GM12878 (cell line): ENCODE data around the gene TMUB2. TPM values are rescaled to one million over a fixed set of nuclear protein-coding genes. Genes with fewer than 3 reads are reported as not detected.

Experiments used
- ATF3 ChIP-seq: IDR thresholded peaks from 2 replicates; pipeline ENCODE4 v1.6.1; 2011; ENCODE audit warnings: low read depth, mild to moderate bottlenecking, low read length, moderate library complexity, borderline replicate concordance; ENCODE audit errors: extremely low read depth
- BACH1 ChIP-seq: fragments of 450-650 bp; IDR thresholded peaks from 2 replicates; pipeline ENCODE4 v1.6.1; 2017; ENCODE audit warnings: mild to moderate bottlenecking, borderline replicate concordance
- BRCA1 ChIP-seq: IDR thresholded peaks from 2 replicates; pipeline ENCODE4 v1.6.1; 2011; ENCODE audit warnings: low read depth, low read length, improper control_type of control experiment
- ESRRA ChIP-seq: IDR thresholded peaks from 2 replicates; pipeline ENCODE4 v1.6.1; 2012; ENCODE audit warnings: mild to moderate bottlenecking, low read length, improper control_type of control experiment
- EZH2 ChIP-seq: IDR thresholded peaks from 2 replicates; pipeline ENCODE4 v1.6.1; 2012; ENCODE audit warnings: low read depth, mild to moderate bottlenecking, control low read depth, inconsistent platforms, low read length, borderline replicate concordance; ENCODE audit not compliant: control insufficient read depth
- GABPA ChIP-seq: IDR thresholded peaks from 2 replicates; pipeline ENCODE4 v1.6.1; 2014; ENCODE audit warnings: antibody characterized with exemption, low read depth, mild to moderate bottlenecking, inconsistent platforms
- IRF4 ChIP-seq: IDR thresholded peaks from 2 replicates; pipeline ENCODE4 v1.6.1; 2011; ENCODE audit warnings: low read depth, low read length
- LARP7 ChIP-seq: fragments of 450-650 bp; IDR thresholded peaks from 2 replicates; pipeline ENCODE4 v1.6.1; 2017; ENCODE audit warnings: mild to moderate bottlenecking
- MTA2 ChIP-seq: fragments of 450-650 bp; IDR thresholded peaks from 2 replicates; pipeline ENCODE4 v1.6.1; 2016; ENCODE audit warnings: low read depth, mild to moderate bottlenecking, moderate library complexity
- MYB ChIP-seq: fragments of 150-350 bp; IDR thresholded peaks from 2 replicates; pipeline ENCODE4 v1.6.1; 2014; ENCODE audit warnings: mild to moderate bottlenecking, low read depth, low read length, borderline replicate concordance
- NFYA ChIP-seq: IDR thresholded peaks from 2 replicates; pipeline ENCODE4 v1.6.1; 2011; ENCODE audit warnings: low read depth, mild to moderate bottlenecking, low read length, improper control_type of control experiment, borderline replicate concordance
- NFYB ChIP-seq: IDR thresholded peaks from 2 replicates; pipeline ENCODE4 v1.6.1; 2011; ENCODE audit warnings: low read depth, mild to moderate bottlenecking, low read length, improper control_type of control experiment, moderate library complexity; ENCODE audit not compliant: insufficient read depth
- NRF1 ChIP-seq: conservative IDR thresholded peaks from 2 replicates; pipeline ENCODE4 v1.6.1; 2011; ENCODE audit warnings: mild to moderate bottlenecking, low read depth, low read length, improper control_type of control experiment
- POLR2A ChIP-seq: IDR thresholded peaks from 2 replicates; pipeline ENCODE4 v1.6.1; 2011; ENCODE audit warnings: low read depth, mild to moderate bottlenecking, low read length
- RAD51 ChIP-seq: fragments of 450-650 bp; IDR thresholded peaks from 2 replicates; pipeline ENCODE4 v1.6.1; 2016; ENCODE audit warnings: moderate library complexity, mild to moderate bottlenecking, inconsistent platforms
- SMAD5 ChIP-seq: IDR thresholded peaks from 2 replicates; pipeline ENCODE4 v1.6.1; 2016; ENCODE audit warnings: antibody characterized with exemption, low read depth
- SPI1 ChIP-seq: IDR thresholded peaks from 2 replicates; pipeline ENCODE4 v1.6.1; 2011; ENCODE audit warnings: low read depth, mild to moderate bottlenecking, low read length, moderate library complexity, borderline replicate concordance; ENCODE audit not compliant: insufficient read depth
- SREBF1 ChIP-seq: IDR thresholded peaks from 2 replicates; pipeline ENCODE4 v1.6.1; 2012; ENCODE audit warnings: mild to moderate bottlenecking, low read length
- SREBF2 ChIP-seq: IDR thresholded peaks from 2 replicates; pipeline ENCODE4 v1.6.1; 2012; ENCODE audit warnings: mild to moderate bottlenecking, low read length
- TCF12 ChIP-seq: IDR thresholded peaks from 2 replicates; pipeline ENCODE4 v1.6.1; 2011; ENCODE audit warnings: low read depth, mild to moderate bottlenecking, low read length
- WRNIP1 ChIP-seq: IDR thresholded peaks from 2 replicates; pipeline ENCODE4 v1.6.1; 2011; ENCODE audit warnings: low read depth, low read length, improper control_type of control experiment, borderline replicate concordance
- ZBTB33 ChIP-seq: fragments of 450-650 bp; IDR thresholded peaks from 2 replicates; pipeline ENCODE4 v1.6.1; 2017; ENCODE audit warnings: mild to moderate bottlenecking
- polyA plus RNA-seq, 11 experiments: library from polyadenylated mRNA; depleted of rRNA in 4 of 11; unstranded in 6 of 11; stranded (reverse) in 5 of 11; fragments of >200 nt; fragmentation: Nextera tagmentation in 4 of 11; fragmentation: Illumina TruSeq in 1 of 11; extraction: Ambion mirVana in 4 of 11; extraction: Trizol in 1 of 11; gene quantifications; 1 replicate in 1 of 11; 2 replicates in 10 of 11; pipeline versions ENCODE4 v1.2.1 to v1.2.3, GENCODE V29; 2011 to 2016; ENCODE audit warnings: inconsistent platforms in 2 of 11, missing spikeins in 2 of 11, low read depth in 1 of 11
- total RNA-seq, 4 experiments: library from RNA; depleted of rRNA in 3 of 4; stranded (reverse); fragments of >200 nt in 3 of 4; fragmentation: Illumina TruSeq in 1 of 4; extraction: Trizol in 1 of 4; gene quantifications; 2 replicates each; pipeline versions ENCODE4 v1.2.1 to v1.2.3, GENCODE V29; 2013 to 2021
- TF ChIP-seq, protein P1 (sequence below): fragments of 450-650 bp; IDR thresholded peaks from 2 replicates; pipeline ENCODE4 v1.6.1; 2016; ENCODE audit warnings: mild to moderate bottlenecking
- TF ChIP-seq, protein P2 (sequence below), 3 experiments: IDR thresholded peaks in 2 of 3; conservative IDR thresholded peaks in 1 of 3; 2 replicates each; pipeline ENCODE4 v1.5.1; 2011; ENCODE audit warnings: low read depth in 3 of 3, low read length in 3 of 3, mild to moderate bottlenecking in 3 of 3, control low read depth in 2 of 3, moderate library complexity in 2 of 3, inconsistent platforms in 1 of 3, mixed read lengths in 1 of 3; ENCODE audit not compliant: control insufficient read depth in 2 of 3, insufficient read depth in 1 of 3; ENCODE audit errors: extremely low read depth in 1 of 3
- TF ChIP-seq, protein P3 (sequence below): fragments of 150-350 bp; IDR thresholded peaks from 2 replicates; pipeline ENCODE4 v1.6.1; 2014; ENCODE audit warnings: mild to moderate bottlenecking, low read depth, low read length

Gene TMUB2
- total and polyA plus RNA-seq, 10 of the 15 experiments (the other 5 are each of a cell fraction or from before 2014, with no cell fraction given): 4.3 to 34.0 (median 20.0) TPM

DNA sequence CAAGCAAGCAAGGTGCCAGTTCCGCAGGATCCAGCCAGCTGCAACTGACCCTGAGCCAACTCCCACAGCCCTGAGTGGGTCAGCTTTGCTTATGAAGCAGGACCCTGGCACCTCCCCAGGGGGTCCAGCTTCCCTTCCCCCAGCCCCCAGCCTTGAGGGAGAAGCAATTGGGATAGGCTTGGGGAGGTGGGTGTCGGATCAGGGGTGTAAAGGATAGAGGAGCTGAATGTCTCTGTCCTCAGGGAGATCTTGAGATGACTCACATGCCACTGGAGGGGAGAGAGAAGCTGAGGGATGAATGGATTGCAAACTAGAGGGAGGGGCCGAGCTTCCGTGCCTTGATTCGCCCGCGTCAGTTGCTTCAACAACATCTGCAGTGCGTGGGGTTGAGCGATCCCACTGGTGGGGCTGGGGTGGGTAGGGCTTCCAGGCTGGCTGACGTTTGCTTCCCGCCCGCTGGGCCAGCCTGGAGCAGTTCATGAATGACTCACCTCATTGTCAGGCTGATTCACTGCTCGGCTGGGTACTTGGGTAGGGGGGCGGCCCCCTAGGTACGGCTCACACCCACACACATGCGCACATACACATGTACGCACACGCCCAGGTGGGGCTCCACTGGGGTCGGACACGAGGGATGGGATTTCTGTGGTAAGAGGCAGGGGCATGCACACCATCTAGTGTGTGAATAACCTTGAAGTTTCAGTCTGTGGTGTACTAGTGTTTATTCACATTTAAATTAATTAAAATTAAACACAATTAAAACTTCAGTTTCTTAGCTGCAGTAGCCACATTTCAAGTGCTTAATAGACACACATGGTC lies 48.7 kb upstream of the TMUB2 start (continued):
- TF ChIP-seq, protein P1, sequence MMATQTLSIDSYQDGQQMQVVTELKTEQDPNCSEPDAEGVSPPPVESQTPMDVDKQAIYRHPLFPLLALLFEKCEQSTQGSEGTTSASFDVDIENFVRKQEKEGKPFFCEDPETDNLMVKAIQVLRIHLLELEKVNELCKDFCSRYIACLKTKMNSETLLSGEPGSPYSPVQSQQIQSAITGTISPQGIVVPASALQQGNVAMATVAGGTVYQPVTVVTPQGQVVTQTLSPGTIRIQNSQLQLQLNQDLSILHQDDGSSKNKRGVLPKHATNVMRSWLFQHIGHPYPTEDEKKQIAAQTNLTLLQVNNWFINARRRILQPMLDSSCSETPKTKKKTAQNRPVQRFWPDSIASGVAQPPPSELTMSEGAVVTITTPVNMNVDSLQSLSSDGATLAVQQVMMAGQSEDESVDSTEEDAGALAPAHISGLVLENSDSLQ: peak; percentile 18; the same call in 1 of the 2 replicates
- TF ChIP-seq SPI1: no peak
- TF ChIP-seq SREBF2: no peak
- no peak for TF ChIP-seq RAD51
- TF ChIP-seq TCF12: 0 out of 2 replicates have a peak, but pooled peaks have one; percentile 40
- TF ChIP-seq SREBF1: no peak
- TF ChIP-seq, protein P2, sequence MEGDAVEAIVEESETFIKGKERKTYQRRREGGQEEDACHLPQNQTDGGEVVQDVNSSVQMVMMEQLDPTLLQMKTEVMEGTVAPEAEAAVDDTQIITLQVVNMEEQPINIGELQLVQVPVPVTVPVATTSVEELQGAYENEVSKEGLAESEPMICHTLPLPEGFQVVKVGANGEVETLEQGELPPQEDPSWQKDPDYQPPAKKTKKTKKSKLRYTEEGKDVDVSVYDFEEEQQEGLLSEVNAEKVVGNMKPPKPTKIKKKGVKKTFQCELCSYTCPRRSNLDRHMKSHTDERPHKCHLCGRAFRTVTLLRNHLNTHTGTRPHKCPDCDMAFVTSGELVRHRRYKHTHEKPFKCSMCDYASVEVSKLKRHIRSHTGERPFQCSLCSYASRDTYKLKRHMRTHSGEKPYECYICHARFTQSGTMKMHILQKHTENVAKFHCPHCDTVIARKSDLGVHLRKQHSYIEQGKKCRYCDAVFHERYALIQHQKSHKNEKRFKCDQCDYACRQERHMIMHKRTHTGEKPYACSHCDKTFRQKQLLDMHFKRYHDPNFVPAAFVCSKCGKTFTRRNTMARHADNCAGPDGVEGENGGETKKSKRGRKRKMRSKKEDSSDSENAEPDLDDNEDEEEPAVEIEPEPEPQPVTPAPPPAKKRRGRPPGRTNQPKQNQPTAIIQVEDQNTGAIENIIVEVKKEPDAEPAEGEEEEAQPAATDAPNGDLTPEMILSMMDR (IDR thresholded peaks at IDR 0.05 in 2 of 3, conservative IDR thresholded peaks at IDR 0.05 in 1 of 3; ENCODE audit: control insufficient read depth in 2 of 3, extremely low read depth in 1 of 3, insufficient read depth in 1 of 3, low read depth in 3 of 3, low read length in 3 of 3): no peak
- TF ChIP-seq POLR2A: no peak
- no peak for TF ChIP-seq NRF1
- no peak for TF ChIP-seq ZBTB33
- no peak for TF ChIP-seq EZH2
- TF ChIP-seq IRF4: 0 out of 2 replicates have a peak, but pooled peaks have one; percentile 11
- TF ChIP-seq ESRRA: no peak
- no peak for TF ChIP-seq SMAD5
- TF ChIP-seq NFYA: no peak
- TF ChIP-seq MYB: no peak
- TF ChIP-seq ATF3: no peak
- TF ChIP-seq LARP7: no peak
- no peak for TF ChIP-seq NFYB
- no peak for TF ChIP-seq WRNIP1
- TF ChIP-seq GABPA: no peak
- TF ChIP-seq, protein P3, sequence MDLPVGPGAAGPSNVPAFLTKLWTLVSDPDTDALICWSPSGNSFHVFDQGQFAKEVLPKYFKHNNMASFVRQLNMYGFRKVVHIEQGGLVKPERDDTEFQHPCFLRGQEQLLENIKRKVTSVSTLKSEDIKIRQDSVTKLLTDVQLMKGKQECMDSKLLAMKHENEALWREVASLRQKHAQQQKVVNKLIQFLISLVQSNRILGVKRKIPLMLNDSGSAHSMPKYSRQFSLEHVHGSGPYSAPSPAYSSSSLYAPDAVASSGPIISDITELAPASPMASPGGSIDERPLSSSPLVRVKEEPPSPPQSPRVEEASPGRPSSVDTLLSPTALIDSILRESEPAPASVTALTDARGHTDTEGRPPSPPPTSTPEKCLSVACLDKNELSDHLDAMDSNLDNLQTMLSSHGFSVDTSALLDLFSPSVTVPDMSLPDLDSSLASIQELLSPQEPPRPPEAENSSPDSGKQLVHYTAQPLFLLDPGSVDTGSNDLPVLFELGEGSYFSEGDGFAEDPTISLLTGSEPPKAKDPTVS: no peak
- TF ChIP-seq MTA2: peak; percentile 61; the same call in 1 of the 2 replicates
- TF ChIP-seq BRCA1: no peak
- TF ChIP-seq BACH1: peak; percentile 65
